GM18867 (cell line): ENCODE measurements around the gene LRRC4B.
"Not testable (repeated sequence)": the region's sequence is repeated elsewhere in the genome, so short reads cannot be mapped to it uniquely, and the experiment has no call there.

Source experiments
- ATAC-seq: cut with Tn5 transposase; IDR thresholded peaks from one replicate; pipeline ENCODE4 v1.9.1; 2021; ENCODE audit warnings: mild to moderate bottlenecking, moderate library complexity; ENCODE audit not compliant: unreplicated experiment

The LRRC4B gene, protein sequence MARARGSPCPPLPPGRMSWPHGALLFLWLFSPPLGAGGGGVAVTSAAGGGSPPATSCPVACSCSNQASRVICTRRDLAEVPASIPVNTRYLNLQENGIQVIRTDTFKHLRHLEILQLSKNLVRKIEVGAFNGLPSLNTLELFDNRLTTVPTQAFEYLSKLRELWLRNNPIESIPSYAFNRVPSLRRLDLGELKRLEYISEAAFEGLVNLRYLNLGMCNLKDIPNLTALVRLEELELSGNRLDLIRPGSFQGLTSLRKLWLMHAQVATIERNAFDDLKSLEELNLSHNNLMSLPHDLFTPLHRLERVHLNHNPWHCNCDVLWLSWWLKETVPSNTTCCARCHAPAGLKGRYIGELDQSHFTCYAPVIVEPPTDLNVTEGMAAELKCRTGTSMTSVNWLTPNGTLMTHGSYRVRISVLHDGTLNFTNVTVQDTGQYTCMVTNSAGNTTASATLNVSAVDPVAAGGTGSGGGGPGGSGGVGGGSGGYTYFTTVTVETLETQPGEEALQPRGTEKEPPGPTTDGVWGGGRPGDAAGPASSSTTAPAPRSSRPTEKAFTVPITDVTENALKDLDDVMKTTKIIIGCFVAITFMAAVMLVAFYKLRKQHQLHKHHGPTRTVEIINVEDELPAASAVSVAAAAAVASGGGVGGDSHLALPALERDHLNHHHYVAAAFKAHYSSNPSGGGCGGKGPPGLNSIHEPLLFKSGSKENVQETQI

DNA sequence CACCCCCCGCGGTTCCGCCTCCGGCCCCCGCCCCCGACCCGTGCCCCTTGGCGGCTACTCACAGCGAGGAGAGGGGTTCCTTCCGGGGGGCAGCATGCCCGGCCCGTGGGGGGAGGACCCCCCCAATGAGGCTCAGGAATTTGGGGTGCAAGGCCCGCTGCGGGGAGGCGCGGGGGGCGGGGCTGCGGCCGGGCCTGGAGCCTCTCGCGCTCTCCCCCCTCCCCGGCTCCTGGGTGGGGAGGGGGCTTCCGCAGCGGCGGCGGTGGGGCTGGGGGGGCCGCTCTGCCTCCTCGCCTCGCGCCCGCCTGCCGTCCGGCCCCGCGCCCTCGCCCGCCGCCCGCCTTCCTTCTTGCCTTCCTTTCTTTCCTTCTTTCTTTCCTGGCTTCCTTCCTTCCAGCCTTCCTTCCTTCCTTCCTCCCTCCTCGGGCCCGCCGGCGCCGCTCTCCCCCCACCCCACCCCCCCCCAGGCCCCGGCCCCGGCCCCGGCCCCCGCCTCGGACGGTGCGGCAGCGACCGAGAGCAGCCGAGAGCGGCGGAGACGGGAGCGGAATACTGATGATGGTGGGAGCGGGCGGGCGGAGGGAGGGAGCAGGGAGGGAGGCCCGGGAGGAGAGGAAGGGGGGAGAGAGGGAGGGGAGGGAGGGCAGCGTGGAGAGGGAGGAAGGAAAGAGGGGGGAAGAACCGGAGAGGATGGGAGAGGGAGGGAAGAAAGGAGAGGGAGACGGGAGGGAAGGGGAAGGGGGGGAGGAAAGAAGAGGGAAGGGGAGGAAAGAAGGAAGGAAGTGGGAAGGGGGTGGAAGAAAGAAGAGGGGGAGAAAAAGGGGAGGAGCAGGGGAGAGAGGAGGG, at the start of gene LRRC4B:
LRRC4B (minus strand) TSS at position 554 of the 846 bp plus-strand sequence. CDS start 19,597 bp downstream, outside the sequence.
- ATAC-seq = no peak

DNA sequence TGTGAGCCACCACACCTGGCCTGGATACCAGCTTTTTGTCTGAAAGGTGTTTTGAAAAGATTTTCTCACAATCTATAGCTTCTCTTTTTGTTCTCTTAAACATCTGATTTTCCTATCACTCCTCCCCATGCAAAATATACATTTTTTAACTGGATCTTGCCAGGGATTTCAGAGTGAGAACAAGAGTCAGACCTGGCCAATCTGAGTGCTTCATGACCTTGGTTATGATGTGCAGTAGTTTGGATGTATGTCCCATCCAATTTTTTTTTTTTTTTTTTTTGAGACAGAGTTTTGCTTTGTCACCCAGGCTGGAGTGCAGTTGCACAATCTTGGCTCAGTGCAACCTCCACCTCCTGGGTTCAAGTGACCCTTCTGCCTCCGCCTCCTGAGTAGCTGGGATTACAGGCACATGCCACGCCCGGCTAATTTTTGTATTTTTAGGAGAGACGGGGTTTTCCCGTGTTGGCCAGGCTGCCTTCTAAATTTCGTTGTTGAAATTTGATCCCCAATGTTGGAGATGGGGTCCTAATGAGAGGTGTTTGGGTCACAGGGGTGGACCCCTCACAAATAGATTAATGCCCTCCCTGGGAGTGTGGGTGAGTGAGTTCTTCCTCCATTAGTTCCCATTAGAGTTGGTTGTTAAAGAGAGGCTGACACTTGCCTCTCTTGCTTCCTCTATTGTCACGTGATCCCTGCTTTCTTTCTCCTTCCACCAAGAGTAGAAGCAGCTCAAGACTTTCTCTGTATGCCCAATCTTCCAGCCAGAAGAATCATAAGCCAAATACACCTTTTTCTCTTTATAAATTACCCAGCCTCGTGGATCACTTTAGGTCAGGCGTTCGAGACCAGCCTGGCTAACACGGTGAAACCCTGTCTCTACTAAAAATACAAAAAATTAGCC, 44.5 kb upstream of the LRRC4B start:
- not testable (repeated sequence) for ATAC-seq

DNA sequence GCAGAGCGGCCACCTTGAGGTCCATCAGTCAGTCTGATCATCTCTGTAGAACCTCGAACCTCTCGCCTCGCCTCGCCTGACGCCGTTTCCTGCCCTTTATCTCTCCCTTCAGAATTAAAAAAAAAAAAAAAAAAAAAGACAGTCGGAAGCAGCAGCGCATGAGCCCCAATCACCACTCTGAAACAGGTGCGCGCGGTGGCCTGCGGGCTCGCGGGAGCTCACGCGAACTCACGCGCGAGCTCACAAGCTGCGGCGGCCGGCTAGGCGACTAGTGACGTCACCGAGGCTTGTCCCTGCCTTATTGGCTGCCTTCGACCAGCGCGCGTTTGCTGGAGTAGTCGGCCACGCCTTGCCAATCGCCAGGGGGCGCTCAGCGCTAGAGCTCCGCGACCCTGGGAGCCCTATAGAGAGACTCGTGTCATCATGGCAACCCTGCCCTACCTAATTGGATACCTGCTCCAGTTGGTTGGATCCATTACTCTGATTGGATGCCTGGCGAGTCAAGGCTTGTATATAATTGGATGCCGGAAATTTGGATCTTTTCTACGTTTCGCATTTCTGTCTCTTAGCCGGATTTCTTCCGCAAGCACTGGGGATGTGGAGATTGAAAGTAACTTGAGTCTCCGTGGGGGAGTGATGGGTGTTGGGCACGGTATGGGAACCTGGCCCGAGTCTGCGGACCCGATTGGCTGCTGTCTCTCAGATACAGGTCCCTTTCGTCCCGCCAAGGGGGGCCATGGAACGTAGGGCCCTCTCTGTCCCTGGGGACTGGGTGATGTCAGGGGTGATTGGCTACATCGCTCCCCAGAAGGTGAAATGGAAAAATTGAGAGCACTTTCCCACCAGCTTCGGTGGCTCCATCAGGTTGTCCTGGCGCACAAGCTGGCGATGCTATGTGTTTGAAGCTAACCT, 39.9 kb upstream of the LRRC4B start:
- no peak for ATAC-seq

DNA sequence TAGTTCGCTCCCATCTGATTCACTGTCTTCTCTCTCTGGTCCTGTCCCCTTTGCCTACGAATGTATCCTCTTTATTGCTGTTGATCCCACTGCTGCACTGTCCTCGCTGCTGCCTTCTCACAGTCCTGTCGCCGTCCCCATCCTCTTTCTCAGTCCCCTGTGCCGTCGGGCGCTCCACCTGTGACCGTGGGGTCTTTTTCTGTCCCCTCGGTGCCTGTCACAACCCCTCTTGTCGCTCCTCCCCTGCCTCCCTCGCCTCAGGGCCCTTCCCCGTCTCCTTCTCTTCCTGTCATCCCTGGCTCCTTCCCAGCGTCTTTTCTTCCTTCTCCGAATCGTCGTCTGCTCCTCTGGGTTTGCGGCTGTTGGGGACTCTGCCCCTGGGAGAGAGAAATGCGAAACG, 39.2 kb upstream of the LRRC4B start:
- ATAC-seq = no peak

DNA sequence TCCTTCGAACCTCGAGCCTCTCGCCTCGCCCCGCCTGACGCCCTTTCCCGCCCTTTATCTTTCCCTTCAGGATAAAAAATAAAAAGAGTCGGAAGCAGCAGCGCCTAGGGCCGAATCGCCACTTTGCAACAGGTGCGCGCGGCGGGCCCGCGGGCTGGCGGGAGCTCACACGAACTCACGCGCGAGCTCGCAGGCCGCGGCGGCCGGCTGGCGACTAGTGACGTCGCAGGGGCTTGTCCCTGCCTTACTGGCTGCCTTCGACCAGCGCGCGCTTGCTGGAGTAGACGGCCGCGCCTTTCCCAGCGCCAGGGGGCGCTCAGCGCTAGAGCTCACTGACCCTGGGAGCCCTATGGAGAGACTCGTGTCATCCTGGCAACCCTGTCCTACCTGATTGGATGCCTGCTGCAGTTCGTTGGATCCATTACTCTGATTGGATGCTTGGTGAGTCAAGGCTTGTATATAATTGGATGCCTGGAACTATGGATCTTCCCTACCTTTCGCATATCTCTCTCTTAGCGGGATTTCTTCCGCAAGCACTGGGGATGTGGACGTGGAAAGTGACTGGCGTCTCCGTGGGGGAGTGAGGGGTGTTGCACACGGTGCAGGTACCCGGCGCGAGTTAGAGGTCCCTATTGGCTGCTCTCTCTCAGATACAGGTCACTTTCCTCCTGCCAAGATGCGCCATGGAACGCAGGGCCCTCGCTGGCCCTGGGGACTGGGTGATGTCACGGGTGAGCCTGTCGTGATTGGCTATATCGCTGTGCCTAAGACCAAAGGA, 38.0 kb upstream of the LRRC4B start:
- not testable (repeated sequence) for ATAC-seq

DNA sequence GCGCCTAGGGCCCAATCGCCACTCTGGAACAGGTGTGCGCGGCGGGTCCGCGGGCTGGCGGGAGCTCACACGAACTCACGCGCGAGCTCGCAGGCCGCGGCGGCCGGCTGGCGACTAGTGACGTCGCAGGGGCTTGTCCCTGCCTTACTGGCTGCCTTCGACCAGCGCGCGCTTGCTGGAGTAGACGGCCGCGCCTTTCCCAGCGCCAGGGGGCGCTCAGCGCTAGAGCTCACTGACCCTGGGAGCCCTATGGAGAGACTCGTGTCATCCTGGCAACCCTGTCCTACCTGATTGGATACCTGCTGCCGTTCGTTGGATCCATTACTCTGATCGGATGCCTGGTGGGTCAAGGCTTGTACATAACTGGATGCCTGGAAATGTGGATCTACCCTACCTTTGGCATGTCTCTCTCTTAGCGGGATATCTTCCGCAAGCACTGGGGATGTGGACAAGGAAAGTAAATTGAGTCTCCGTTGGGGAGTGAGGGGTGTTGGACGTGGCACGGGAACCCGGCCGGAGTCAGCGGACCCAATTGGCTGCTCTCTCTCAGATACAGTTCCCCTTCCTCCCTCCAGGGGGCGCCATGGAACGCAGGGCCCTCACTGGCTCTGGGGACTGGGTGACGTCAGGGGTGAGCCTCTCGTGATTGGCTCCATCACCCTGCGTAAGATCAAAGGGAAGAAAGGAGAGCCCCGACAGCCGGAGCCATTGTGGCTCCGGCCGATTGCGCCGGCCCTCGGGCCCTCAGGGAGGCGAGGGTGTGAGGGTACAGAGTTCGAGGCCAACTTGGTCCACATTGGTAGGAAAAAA, 36.2 kb upstream of the LRRC4B start:
- ATAC-seq = not testable (repeated sequence)

DNA sequence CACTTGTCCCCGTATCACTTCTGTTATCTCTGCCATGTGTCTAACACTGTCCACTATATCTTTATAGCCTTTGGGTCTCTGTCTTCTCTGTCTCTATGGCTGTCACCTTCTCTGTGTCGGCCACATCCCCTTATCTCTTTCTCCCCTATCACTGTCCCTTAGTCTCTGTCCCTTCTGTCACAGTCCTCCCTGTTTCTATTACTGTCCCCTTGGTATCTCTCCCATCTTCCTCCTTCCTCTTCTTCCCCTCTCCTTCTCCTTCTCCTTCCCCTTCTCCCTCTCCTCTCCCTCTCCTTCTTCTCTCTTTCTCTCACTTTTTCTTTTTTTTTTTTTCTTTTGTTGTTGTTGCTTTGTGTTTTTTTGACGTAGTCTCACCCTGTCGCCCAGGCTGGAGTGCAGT, 34.7 kb upstream of the LRRC4B start:
- ATAC-seq = no peak

DNA sequence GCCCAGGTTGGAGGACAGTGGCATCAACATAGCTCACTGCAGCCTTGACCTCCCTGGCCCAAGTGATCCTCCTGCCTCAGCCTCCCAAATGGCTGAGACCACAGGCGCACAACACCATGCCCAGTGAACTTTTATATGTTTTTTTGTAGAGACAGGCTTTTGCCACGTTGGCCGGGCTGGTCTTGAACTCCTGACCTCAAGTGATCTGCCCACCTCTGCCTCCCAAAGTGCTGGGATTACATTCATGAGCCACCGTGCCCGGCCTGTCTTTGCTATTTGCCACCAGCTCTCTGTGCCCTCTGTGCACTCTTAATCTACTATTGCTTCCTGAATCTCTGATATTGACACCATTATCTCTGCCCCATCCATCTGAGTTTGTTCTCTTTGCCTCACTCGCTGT, 34.3 kb upstream of the LRRC4B start:
- ATAC-seq = no peak

DNA sequence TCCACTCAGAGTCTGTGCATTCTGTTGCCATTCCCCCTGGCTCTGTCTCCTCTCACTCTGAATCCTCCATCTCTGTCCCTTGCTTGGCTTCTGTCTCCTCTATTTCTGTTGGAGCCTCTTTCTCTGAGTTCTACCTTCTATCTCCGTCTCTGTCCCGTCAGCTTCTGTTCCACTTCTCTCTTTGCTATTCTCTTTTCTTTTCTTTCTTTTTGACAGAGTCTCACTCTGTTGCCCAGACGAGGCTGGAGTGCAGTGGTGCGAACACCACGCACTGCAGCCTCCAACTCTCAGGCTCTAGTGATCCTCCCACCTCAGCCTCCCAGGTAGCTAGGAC, 33.8 kb upstream of the LRRC4B start:
- no peak for ATAC-seq

DNA sequence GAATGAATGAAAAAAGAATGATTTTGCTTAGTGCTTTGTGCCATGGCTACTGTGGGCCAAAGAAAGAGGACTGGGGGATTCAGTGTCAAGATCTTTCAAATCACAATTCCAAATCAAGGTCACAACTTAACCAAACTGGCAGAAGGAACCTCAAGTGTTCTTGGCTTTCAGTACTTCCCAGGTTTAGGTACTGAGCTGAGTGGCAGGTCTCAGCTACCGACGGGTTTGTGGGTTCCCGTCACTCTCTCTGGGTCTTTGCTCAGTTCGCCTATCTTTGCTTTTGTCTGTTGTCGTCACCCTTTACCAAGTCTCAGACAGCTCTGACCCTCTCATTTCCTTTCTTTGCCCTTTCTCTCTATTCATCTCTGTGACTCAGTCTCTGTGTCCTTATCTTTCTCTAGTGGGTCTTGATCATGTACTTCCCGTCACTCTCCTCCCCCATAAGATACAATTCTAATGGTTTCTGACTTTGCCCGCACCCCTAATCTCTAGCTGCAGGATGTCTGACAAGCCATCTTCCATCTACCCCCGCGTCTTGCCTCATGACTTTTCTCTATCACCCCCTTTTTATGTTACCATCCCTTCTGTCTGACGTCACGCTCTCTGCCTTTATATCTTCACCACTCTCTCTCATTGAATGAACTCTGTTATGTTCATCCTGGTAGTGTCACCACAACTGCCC, 33.3 kb upstream of the LRRC4B start:
- no peak for ATAC-seq

DNA sequence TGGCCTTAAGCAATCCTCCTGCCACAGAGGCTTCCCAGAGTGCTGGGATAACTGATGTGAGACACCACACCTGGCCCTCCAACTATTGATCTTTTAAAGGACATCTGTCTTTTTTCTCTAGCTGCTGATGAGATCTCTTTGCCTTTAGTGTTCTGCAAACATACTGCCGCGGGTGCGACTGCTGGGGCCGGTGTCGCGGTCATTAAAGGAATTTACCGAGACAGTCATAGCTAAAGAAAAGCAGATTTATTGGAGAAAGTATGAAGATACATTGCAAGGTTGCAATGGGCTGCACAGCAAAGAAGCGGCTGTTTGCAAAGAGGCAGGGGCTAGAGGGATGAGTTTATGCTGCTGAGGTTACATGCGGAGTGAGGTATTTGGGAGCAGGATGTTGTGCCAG, 31.2 kb upstream of the LRRC4B start:
- no peak for ATAC-seq

DNA sequence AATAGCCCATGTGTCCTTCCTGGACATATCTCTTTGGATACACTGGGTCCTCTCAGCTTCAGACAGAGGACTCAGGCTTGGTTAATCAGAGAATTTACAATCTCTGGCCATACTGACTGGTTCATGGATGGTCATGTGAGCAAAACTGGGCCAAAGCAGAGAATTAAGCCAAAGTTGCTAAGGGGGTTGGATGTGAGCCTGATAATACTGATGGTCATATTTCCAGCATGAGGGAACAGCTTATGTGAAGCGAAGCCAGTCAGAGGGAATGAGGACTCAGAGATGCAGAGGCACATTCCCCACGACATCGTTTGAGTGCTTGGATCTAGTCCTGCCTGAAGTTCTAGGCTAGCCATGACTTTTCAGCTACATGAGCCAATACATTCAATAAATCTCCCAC, 22.0 kb upstream of the LRRC4B start:
- ATAC-seq = no peak

DNA sequence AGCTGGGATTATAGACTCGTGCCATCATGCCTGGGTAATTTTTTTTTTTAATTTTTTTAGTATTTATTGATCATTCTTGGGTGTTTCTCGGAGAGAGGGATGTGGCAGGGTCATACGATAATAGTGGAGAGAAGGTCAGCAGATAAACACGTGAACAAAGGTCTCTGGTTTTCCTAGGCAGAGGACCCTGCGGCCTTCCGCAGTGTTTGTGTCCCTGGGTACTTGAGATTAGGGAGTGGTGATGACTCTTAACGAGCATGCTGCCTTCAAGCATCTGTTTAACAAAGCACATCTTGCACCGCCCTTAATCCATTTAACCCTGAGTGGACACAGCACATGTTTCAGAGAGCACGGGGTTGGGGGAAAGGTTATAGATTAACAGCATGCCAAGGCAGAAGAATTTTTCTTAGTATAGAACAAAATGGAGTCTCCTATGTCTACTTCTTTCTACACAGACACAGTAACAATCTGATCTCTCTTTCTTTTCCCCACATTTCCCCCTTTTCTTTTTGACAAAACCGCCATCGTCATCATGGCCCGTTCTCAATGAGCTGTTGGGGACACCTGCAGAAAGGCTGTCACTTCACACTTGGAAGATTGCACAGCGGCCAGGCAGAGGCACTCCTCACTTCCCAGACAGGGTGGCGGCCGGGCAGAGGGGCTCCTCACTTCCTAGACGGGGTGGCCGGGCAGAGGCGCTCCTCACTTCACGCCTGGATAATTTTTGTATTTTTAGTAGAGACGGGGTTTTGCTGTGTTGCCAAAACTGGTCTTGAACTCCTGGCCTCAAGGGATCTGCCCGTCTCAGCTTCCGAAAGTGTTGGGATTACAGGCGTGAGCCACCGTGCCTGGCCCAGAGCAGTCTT, 13.8 kb upstream of the LRRC4B start:
- ATAC-seq = not testable (repeated sequence)

DNA sequence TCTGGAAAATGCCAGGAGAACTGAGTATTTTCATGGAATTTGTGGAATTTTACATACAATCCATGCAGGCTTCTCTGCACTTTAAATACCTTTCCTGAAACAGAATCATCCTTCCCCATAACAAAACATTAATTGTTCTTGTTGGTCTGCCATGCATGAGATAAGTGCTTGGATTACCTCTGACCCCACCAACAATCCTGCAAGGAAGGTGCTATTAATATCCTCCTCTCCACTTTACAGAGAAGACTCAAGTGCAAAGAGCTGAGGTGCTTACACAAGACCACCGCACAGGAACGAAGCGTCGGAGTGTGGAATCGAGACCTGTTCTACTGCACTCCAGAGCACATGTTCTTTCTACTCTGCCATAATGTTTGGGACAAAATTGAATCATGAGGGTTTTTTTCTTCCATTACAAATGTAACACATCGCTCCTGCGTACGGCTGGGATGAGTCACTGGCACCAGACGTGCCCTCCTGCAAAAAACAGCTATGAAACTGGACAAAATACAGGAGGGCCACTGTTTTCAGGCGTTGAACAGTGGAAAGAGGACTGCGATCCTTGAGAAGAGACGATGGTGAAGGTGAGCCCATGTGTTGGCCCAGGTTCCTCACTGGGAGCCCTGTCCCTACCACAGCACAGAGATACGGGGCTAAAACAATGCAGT, 12.9 kb upstream of the LRRC4B start:
- no peak for ATAC-seq

DNA sequence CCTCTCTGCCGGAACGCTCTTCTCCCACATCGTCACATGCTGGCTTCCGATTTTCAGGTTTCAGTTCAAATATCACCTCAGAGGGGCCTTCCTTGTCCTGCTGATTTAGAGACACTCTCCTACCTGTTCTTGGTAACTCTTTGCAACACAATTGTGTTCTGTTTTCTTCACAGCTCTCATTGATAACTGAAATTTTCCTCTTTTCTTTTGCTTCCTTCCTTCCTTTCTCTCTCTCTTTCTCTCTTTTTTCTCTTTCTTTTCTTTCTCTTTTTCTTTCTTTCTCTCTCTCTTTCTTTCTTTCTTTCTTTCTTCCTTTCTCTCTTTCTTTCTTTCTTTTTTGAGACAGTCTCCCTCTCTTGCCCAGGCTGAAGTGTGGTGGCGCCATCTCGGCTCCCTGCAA, 12.0 kb upstream of the LRRC4B start:
- no peak for ATAC-seq

DNA sequence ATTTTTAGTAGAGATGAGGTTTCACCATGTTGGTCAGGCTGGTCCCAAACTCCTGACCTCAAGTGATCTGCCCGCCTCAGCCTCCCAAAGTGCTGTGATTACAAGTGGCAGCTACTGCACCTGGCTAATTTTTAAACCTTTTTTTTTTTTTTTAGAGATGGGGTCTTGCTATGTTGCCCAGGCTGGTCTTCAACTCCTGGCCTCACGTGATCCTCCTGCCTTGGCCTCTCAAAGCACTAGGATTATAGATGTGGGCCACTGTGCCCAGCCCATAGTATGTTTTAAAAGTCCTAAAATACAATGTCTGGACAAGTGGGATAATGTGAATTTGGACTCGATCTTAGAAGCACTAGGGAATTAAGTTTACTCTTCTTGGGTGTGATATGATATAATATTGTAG, 8.5 kb upstream of the LRRC4B start:
- not testable (repeated sequence) for ATAC-seq
